ENCODE measurements around the gene ORAI1. TPM values are rescaled to one million over a fixed set of nuclear protein-coding genes. Genes with fewer than 3 reads are reported as not detected.
"Not testable (repeated sequence)": the region's sequence is repeated elsewhere in the genome, so short reads cannot be mapped to it uniquely, and the experiment has no call there.

ORAI1 gene
- total RNA-seq, 1 experiment from 2014 or later: 28.1 TPM

- POLR2A ChIA-PET (ENCODE audit: unreplicated experiment): no interaction called here
- no peak overlapping the region for H3K4me2 ChIP-seq
Measured at GRCh38 chr12:121678305-121678704, 52.0 kb downstream of the ORAI1 start.

GRCh38 chr12:121678716-121679300, 52.5 kb downstream of the ORAI1 start:
- DNase-seq: no peak
- H3K36me3 ChIP-seq (ENCODE audit: low read depth): no peaks in the 10 kb centered on the region
- H3K4me1 ChIP-seq (replicated peaks; ENCODE audit: insufficient read depth): no peaks in the 10 kb centered on the region
- H3K9me2 ChIP-seq (ENCODE audit: insufficient read depth): no peaks in the 10 kb centered on the region
- H3K4me2 ChIP-seq: no peak overlapping the region
- H3K27me3 ChIP-seq (ENCODE audit: insufficient read depth, low read depth): no peaks in the 10 kb centered on the region
- intact Hi-C loops (cut with micrococcal nuclease; ENCODE audit: unreplicated experiment): no loop called here
- POLR2A ChIA-PET (ENCODE audit: unreplicated experiment): no interaction called here
- H2AFZ ChIP-seq: no peak overlapping the region
- no peaks in the 10 kb centered on the region for H3K79me2 ChIP-seq (ENCODE audit: low read depth)
- H3K9me3 ChIP-seq (ENCODE audit: insufficient read depth, low read depth): no peaks in the 10 kb centered on the region
- H4K20me1 ChIP-seq (ENCODE audit: insufficient read depth): no peaks in the 10 kb centered on the region
- CTCF ChIA-PET: interaction anchor here (0.5 kb wide), 1 partner anchor 117 kb away, joined by 8 read pairs; no protein-coding TSS in a partner anchor
- H3K4me3 ChIP-seq: no peak overlapping the region
- H3K27ac ChIP-seq: no peak overlapping the region
- TF ChIP-seq CTCF (conservative IDR thresholded peaks at IDR 0.05): no peak
- no peak for TF ChIP-seq EZH2 (IDR thresholded peaks at IDR 0.05; ENCODE audit: low read depth)
- BruUV-seq (replicated peaks): no TSS peak
- peaks cover 1% of the 10 kb centered on the region; the same call in 1 of the 2 replicates for H3F3A ChIP-seq (ENCODE audit: insufficient read depth, low read depth)

More at GRCh38 chr12:121678305-121678704, 52.0 kb downstream of the ORAI1 start:
- no peak overlapping the region for H3K4me3 ChIP-seq
- CTCF ChIA-PET: interaction anchor here (0.5 kb wide), 1 partner anchor 118 kb away, joined by 8 read pairs; no protein-coding TSS in a partner anchor
- no peaks in the 10 kb centered on the region for H3K9me3 ChIP-seq (ENCODE audit: insufficient read depth, low read depth)
- no peaks in the 10 kb centered on the region for H3K27me3 ChIP-seq (ENCODE audit: insufficient read depth, low read depth)
- peaks cover 6% of the 10 kb centered on the region; the same call in 1 of the 2 replicates for H3F3A ChIP-seq (ENCODE audit: insufficient read depth, low read depth)
- no peaks in the 10 kb centered on the region for H4K20me1 ChIP-seq (ENCODE audit: insufficient read depth)
- intact Hi-C loops (cut with micrococcal nuclease; ENCODE audit: unreplicated experiment): no loop called here
- no peaks in the 10 kb centered on the region for H3K9me2 ChIP-seq (ENCODE audit: insufficient read depth)
- BruUV-seq (replicated peaks): no TSS peak
- TF ChIP-seq CTCF (conservative IDR thresholded peaks at IDR 0.05) (no peak), EZH2 (IDR thresholded peaks at IDR 0.05; ENCODE audit: low read depth) (no peak)
- H3K36me3 ChIP-seq (ENCODE audit: low read depth): no peaks in the 10 kb centered on the region
- H3K4me1 ChIP-seq (replicated peaks; ENCODE audit: insufficient read depth): peaks cover 4% of the 10 kb centered on the region; the same call in 1 of the 2 replicates
- no peaks in the 10 kb centered on the region for H3K79me2 ChIP-seq (ENCODE audit: low read depth)
- no peak for DNase-seq
- H3K27ac ChIP-seq: no peak overlapping the region
- H2AFZ ChIP-seq: no peak overlapping the region

GRCh38 chr12:121679661-121680197, 53.4 kb downstream of the ORAI1 start:
- H3K9me3 ChIP-seq (ENCODE audit: insufficient read depth, low read depth); H3K27me3 ChIP-seq (ENCODE audit: insufficient read depth, low read depth); DNase-seq; H3F3A ChIP-seq (ENCODE audit: insufficient read depth, low read depth); BruUV-seq (replicated peaks); H3K4me1 ChIP-seq (replicated peaks; ENCODE audit: insufficient read depth); H3K27ac ChIP-seq; H3K36me3 ChIP-seq (ENCODE audit: low read depth); H4K20me1 ChIP-seq (ENCODE audit: insufficient read depth); H3K4me2 ChIP-seq; H2AFZ ChIP-seq; H3K4me3 ChIP-seq; H3K79me2 ChIP-seq (ENCODE audit: low read depth); H3K9me2 ChIP-seq (ENCODE audit: insufficient read depth); POLR2A ChIA-PET (ENCODE audit: unreplicated experiment): not testable (repeated sequence)
- intact Hi-C loops (cut with micrococcal nuclease; ENCODE audit: unreplicated experiment): loop anchor here (2.0 to 10.0 kb wide), 2 partner anchors 179 to 615 kb away; no protein-coding TSS in a partner anchor
- CTCF ChIA-PET: interaction anchor here (1.1 kb wide), 1 partner anchor 127 kb away, joined by 3 read pairs; no protein-coding TSS in a partner anchor
